ENCODE data around the gene IGIP.

The IGIP gene

GRCh38 chr5:140125637-140126036 is at the start of gene IGIP:
Gene IGIP (plus strand): TSS chr5:140125937. CDS start chr5:140128477, 2,540 bp downstream.
- no peak for FAIRE-seq

- FAIRE-seq = no peak
These were observed 49.6 kb upstream of the IGIP start for GRCh38 chr5:140076142-140076541.

- FAIRE-seq = no peak
These were observed 48.9 kb upstream of the IGIP start for GRCh38 chr5:140076788-140077187.

GRCh38 chr5:140083120-140083519 is 42.6 kb upstream of the IGIP start:
- FAIRE-seq = no peak

- FAIRE-seq = no peak
These were observed 42.1 kb upstream of the IGIP start for GRCh38 chr5:140083650-140084049.

- no peak for FAIRE-seq
These were observed 41.2 kb upstream of the IGIP start for GRCh38 chr5:140084541-140084940.

- FAIRE-seq = no peak
These were observed 35.5 kb upstream of the IGIP start for GRCh38 chr5:140090251-140090650.

GRCh38 chr5:140093179-140093578 is 32.6 kb upstream of the IGIP start:
- no peak for FAIRE-seq

- no peak for FAIRE-seq
These were observed 31.9 kb upstream of the IGIP start for GRCh38 chr5:140093866-140094265.

GRCh38 chr5:140094889-140095288 is 30.8 kb upstream of the IGIP start:
- FAIRE-seq = no peak

GRCh38 chr5:140101179-140101578 is 24.6 kb upstream of the IGIP start:
- FAIRE-seq = no peak

GRCh38 chr5:140103154-140103553 is 22.6 kb upstream of the IGIP start:
- FAIRE-seq = no peak

GRCh38 chr5:140104100-140104499 is 21.6 kb upstream of the IGIP start:
- no peak for FAIRE-seq

- FAIRE-seq = no peak
These were observed 19.6 kb upstream of the IGIP start for GRCh38 chr5:140106101-140106500.

- no peak for FAIRE-seq
These were observed 18.9 kb upstream of the IGIP start for GRCh38 chr5:140106805-140107311.

GRCh38 chr5:140107312-140108092 is 18.2 kb upstream of the IGIP start:
- no peak for FAIRE-seq

GRCh38 chr5:140108093-140109017 is 17.4 kb upstream of the IGIP start:
- FAIRE-seq = no peak

GRCh38 chr5:140109018-140109758 is 16.5 kb upstream of the IGIP start:
- FAIRE-seq = no peak

GRCh38 chr5:140109759-140110645 is 15.7 kb upstream of the IGIP start:
- FAIRE-seq = no peak

GRCh38 chr5:140110646-140110957 is 15.1 kb upstream of the IGIP start:
- no peak for FAIRE-seq

GRCh38 chr5:140111011-140111858 is 14.5 kb upstream of the IGIP start:
- FAIRE-seq = no peak
